ENCODE measurements around the gene INHBE. TPM values are rescaled to one million over a fixed set of nuclear protein-coding genes. Genes with fewer than 3 reads are reported as not detected.

Gene INHBE
- polyA plus RNA-seq, 3 donors: not detected

GRCh38 chr12:57473886-57474285, 18.8 kb downstream of the INHBE start:
- TF ChIP-seq CTCF (IDR thresholded peaks at IDR 0.05): no peak
- H3K79me2 ChIP-seq (ENCODE audit: insufficient read depth, low read length): peaks cover 69% of the 10 kb centered on the region
- H3K9ac ChIP-seq (ENCODE audit: insufficient read depth, low read length, poor library complexity, severe bottlenecking): no peak overlapping the region
- no peak overlapping the region for H2AFZ ChIP-seq (ENCODE audit: insufficient read depth, low read depth, low read length, poor library complexity, severe bottlenecking)
- peaks cover 59 to 67% of the 10 kb centered on the region in 2 donors for H3K36me3 ChIP-seq (replicated peaks in 1 of 2; ENCODE audit: control insufficient read depth in 1 of 2, insufficient read depth in 2 of 2, low read length in 2 of 2)
- peaks cover 0 to 1% (median 0%) of the 10 kb centered on the region in 7 donors for H3K9me3 Mint-ChIP-seq
- no peak for DNase-seq
- peak overlapping the region in 1 of 7 donors; percentile 8 for H3K27ac Mint-ChIP-seq
- H3K27me3 ChIP-seq (ENCODE audit: control insufficient read depth in 2 of 2, insufficient read depth in 2 of 2, low read length in 2 of 2): no peaks in the 10 kb centered on the region
- H3K4me2 ChIP-seq (replicated peaks; ENCODE audit: extremely low read depth, low read length, poor library complexity, severe bottlenecking): no peak overlapping the region
- no peaks in the 10 kb centered on the region for H3K9me3 ChIP-seq (replicated peaks in 1 of 2; ENCODE audit: control insufficient read depth in 1 of 2, insufficient read depth in 1 of 2, low read length in 2 of 2)
- H3K4me1 ChIP-seq (ENCODE audit: control insufficient read depth in 1 of 2, insufficient read depth in 2 of 2, low read length in 2 of 2): peaks cover 52 to 84% of the 10 kb centered on the region in 2 donors
- no peak overlapping the region for H3K4me3 ChIP-seq (replicated peaks in 1 of 3; ENCODE audit: low read depth in 2 of 3, low read length in 3 of 3)
- H4K20me1 ChIP-seq (ENCODE audit: insufficient read depth, low read length): peaks cover 77% of the 10 kb centered on the region
- WGBS (ENCODE audit: insufficient coverage): no CpG with 5 or more reads among the region's 5 CpGs
- peak overlapping the region in 1 of 2 donors; percentile 46 for H3K27ac ChIP-seq (ENCODE audit: low read depth in 1 of 2, low read length in 2 of 2)
- peaks cover 48 to 69% of the 10 kb centered on the region in 2 donors for H3K36me3 Mint-ChIP-seq
- peaks cover 0 to 1% (median 0%) of the 10 kb centered on the region in 3 donors for H3K27me3 Mint-ChIP-seq (ENCODE audit: low read depth in 3 of 3)
- H3K4me3 Mint-ChIP-seq: no peak overlapping the region
- intact Hi-C loops (cut with micrococcal nuclease): loop anchor here in 1 of 2 donors (10.0 kb wide), 2 partner anchors 71 to 151 kb away; partner anchors contain the start of gene DCTN2
- peaks cover 68% of the 10 kb centered on the region for H3K4me1 Mint-ChIP-seq

- H3K27me3 ChIP-seq (ENCODE audit: control insufficient read depth in 2 of 2, insufficient read depth in 2 of 2, low read length in 2 of 2): no peaks in the 10 kb centered on the region
- DNase-seq: no peak
- H3K4me1 Mint-ChIP-seq: peaks cover 73% of the 10 kb centered on the region
- peak overlapping the region in 4 of 7 donors; percentile 30 to 80 (median 50) for H3K27ac Mint-ChIP-seq
- H3K9me3 Mint-ChIP-seq: peaks cover 0 to 1% (median 0%) of the 10 kb centered on the region in 7 donors
- H3K4me3 Mint-ChIP-seq: peak overlapping the region in 1 of 2 donors; percentile 14
- intact Hi-C loops (cut with micrococcal nuclease): loop anchor here in 1 of 2 donors (10.0 kb wide), 2 partner anchors 70 to 150 kb away; partner anchors contain the start of gene DCTN2
- H3K4me2 ChIP-seq (replicated peaks; ENCODE audit: extremely low read depth, low read length, poor library complexity, severe bottlenecking): peak overlapping the region; percentile 89
- WGBS (ENCODE audit: insufficient coverage): 94% methylated on average over 3 of the region's 8 CpGs
- H3K27me3 Mint-ChIP-seq (ENCODE audit: low read depth in 3 of 3): peaks cover 0 to 1% (median 0%) of the 10 kb centered on the region in 3 donors
- peaks cover 72% of the 10 kb centered on the region for H4K20me1 ChIP-seq (ENCODE audit: insufficient read depth, low read length)
- H3K27ac ChIP-seq (ENCODE audit: low read depth in 1 of 2, low read length in 2 of 2): peak overlapping the region in 1 of 2 donors; percentile 46
- no peak overlapping the region for H3K9ac ChIP-seq (ENCODE audit: insufficient read depth, low read length, poor library complexity, severe bottlenecking)
- H3K79me2 ChIP-seq (ENCODE audit: insufficient read depth, low read length): peaks cover 74% of the 10 kb centered on the region
- H3K36me3 Mint-ChIP-seq: peaks cover 43 to 63% of the 10 kb centered on the region in 2 donors
- H3K9me3 ChIP-seq (replicated peaks in 1 of 2; ENCODE audit: control insufficient read depth in 1 of 2, insufficient read depth in 1 of 2, low read length in 2 of 2): no peaks in the 10 kb centered on the region
- no peak for TF ChIP-seq CTCF (IDR thresholded peaks at IDR 0.05)
- H3K4me1 ChIP-seq (ENCODE audit: control insufficient read depth in 1 of 2, insufficient read depth in 2 of 2, low read length in 2 of 2): peaks cover 57 to 86% of the 10 kb centered on the region in 2 donors
- peak overlapping the region in 1 of 3 experiments; percentile 100 for H3K4me3 ChIP-seq (replicated peaks in 1 of 3; ENCODE audit: low read depth in 2 of 3, low read length in 3 of 3)
- no peak overlapping the region for H2AFZ ChIP-seq (ENCODE audit: insufficient read depth, low read depth, low read length, poor library complexity, severe bottlenecking)
- peaks cover 54 to 62% of the 10 kb centered on the region in 2 donors for H3K36me3 ChIP-seq (replicated peaks in 1 of 2; ENCODE audit: control insufficient read depth in 1 of 2, insufficient read depth in 2 of 2, low read length in 2 of 2)
These were observed 19.3 kb downstream of the INHBE start for GRCh38 chr12:57474430-57474829.
